HFFc6 (cell line): ENCODE results near the gene PCYOX1L. TPM values are rescaled to one million over a fixed set of nuclear protein-coding genes. Genes with fewer than 3 reads are reported as not detected.

Source experiments
- DNase-seq: peaks from one replicate; pipeline ENCODE4 v3.0.0-alpha.2; 2018
- H3K27ac Mint-ChIP-seq: 2 replicates; pipeline ENCODE4 v1.8.0; 2020; ENCODE audit warnings: mild to moderate bottlenecking, mixed read lengths
- H3K27me3 Mint-ChIP-seq: 2 replicates; pipeline ENCODE4 v1.8.0; 2021; ENCODE audit warnings: mild to moderate bottlenecking, moderate library complexity, mixed read lengths; ENCODE audit not compliant: insufficient read depth
- H3K36me3 Mint-ChIP-seq: 2 replicates; pipeline ENCODE4 v1.8.0; 2021; ENCODE audit warnings: low read depth, mixed read lengths
- H3K4me1 Mint-ChIP-seq: 2 replicates; pipeline ENCODE4 v1.8.0; 2020; ENCODE audit warnings: low read depth, mixed read lengths
- H3K4me3 Mint-ChIP-seq: 2 replicates; pipeline ENCODE4 v1.8.0; 2020; ENCODE audit warnings: mild to moderate bottlenecking, moderate library complexity, mixed read lengths
- H3K9me3 Mint-ChIP-seq: 2 replicates; pipeline ENCODE4 v1.8.0; 2020; ENCODE audit warnings: mild to moderate bottlenecking, mixed read lengths
- CTCF ChIP-seq: fragments of 200-600 bp; sonication (generic); IDR thresholded peaks from 2 replicates; pipeline ENCODE4 v1.5.0; 2021; ENCODE audit warnings: antibody characterized with exemption, mild to moderate bottlenecking
- total RNA-seq, 6 experiments: library from RNA; stranded (reverse); fragmentation: NEBNext Ultra II Directional; extraction: Animal tissue kit (Norgen Biotek cat#: 25700); gene quantifications; 2 replicates in 1 of 6; 3 replicates in 5 of 6; pipeline ENCODE4 v1.2.3, GENCODE V29; 2021

Gene PCYOX1L
- total RNA-seq, 6 experiments from 2014 or later, result 9.8 to 13.5 (median 11.0) TPM

GRCh38 chr5:149417711-149418368, 60.0 kb downstream of the PCYOX1L start:
- H3K27ac Mint-ChIP-seq, result peak overlapping the region; percentile 86
- no peaks in the 10 kb centered on the region for H3K9me3 Mint-ChIP-seq
- DNase-seq, result no peak
- peaks cover 4% of the 10 kb centered on the region for H3K27me3 Mint-ChIP-seq
- peaks cover 62% of the 10 kb centered on the region for H3K36me3 Mint-ChIP-seq
- TF ChIP-seq CTCF, result no peak
- peak overlapping the region; percentile 58; the same call in 1 of the 2 replicates for H3K4me3 Mint-ChIP-seq
- H3K4me1 Mint-ChIP-seq, result peaks cover 100% of the 10 kb centered on the region

GRCh38 chr5:149418910-149419531, 61.2 kb downstream of the PCYOX1L start:
- H3K27me3 Mint-ChIP-seq, result peaks cover 4% of the 10 kb centered on the region
- peaks cover 61% of the 10 kb centered on the region for H3K36me3 Mint-ChIP-seq
- no peaks in the 10 kb centered on the region for H3K9me3 Mint-ChIP-seq
- peaks cover 100% of the 10 kb centered on the region for H3K4me1 Mint-ChIP-seq
- no peak for DNase-seq
- no peak overlapping the region; the same call in 1 of the 2 replicates for H3K4me3 Mint-ChIP-seq
- TF ChIP-seq CTCF, result no peak
- peak overlapping the region; percentile 55 for H3K27ac Mint-ChIP-seq

Other genes with a start within 250 kb of the PCYOX1L start
- gene ABLIM3, start 216.6 kb upstream of the PCYOX1L start, total RNA-seq, result 10 to 100 TPM; 29.3 to 54.1 (median 48.3) TPM
- 1 to 10 TPM; 3.2 to 7.5 (median 5.4) TPM for gene AFAP1L1, start 86.2 kb upstream of the PCYOX1L start, total RNA-seq
- gene GRPEL2, start 12.5 kb upstream of the PCYOX1L start, total RNA-seq, result 10 to 100 TPM; 15.6 to 18.9 (median 17.5) TPM
- under 1 TPM; 0.50 to 0.85 (median 0.76) TPM for gene IL17B, start 21.2 kb downstream of the PCYOX1L start, total RNA-seq
- 100 to 1,000 TPM; 266 to 336 (median 310) TPM for gene CSNK1A1, start 193.4 kb downstream of the PCYOX1L start, total RNA-seq
- under 1 TPM; 0.31 to 0.81 (median 0.38) TPM for gene ARHGEF37, start 223.5 kb downstream of the PCYOX1L start, total RNA-seq